SIG-M5 treated with dmso at 0.1 percent for 504 hours (cell line): ENCODE results near the gene INMT.

ENCODE experiments used
- DNase-seq: peaks from one replicate; lab custom pipeline; 2025; ENCODE audit not compliant: unreplicated experiment; lab: John Stamatoyannopoulos, UW

INMT gene

DNA sequence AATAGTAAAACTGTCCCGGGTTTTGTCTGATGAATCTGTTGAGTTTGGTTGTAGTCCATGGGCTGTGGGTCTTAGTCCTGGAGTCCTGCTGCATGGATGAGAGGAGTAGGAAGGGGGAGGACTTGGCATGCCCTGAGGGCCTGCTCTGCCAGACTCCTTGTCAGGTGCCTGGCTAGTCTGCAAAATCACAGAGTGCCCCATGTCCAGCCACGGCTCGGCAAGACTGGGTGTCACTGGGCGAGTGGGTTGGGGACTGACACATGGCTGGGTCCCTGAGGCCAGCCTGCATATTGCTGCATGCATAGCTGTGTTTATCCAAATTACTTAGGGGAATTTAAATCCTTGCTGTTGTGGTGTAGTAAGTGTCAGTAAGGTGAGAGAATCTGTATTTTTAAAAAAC is 29.0 kb downstream of the INMT start:
- no peak for DNase-seq

- no peak for DNase-seq
Observed at GRCh38 chr7:30782690-30783089, 30.8 kb downstream of the INMT start.

DNA sequence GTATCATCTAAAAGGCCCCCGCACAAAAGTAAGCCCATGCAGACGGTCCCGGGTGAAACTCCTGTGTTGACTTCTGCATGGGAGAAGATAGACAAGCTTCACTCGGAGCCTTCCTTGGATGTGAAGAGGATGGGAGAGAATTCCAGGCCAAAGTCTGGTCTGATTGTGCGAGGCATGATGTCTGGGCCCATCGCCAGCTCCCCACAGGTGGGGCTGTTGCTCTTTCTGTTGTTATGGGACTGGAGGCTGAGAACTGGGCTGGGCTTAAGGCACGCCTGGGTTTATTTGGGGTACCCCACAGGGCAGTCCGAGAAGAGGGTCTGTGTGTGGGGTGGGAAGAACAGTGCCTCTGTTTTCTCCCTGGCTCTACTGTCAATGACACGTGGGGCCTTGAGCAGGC is 33.9 kb downstream of the INMT start:
- DNase-seq, result no peak

DNA sequence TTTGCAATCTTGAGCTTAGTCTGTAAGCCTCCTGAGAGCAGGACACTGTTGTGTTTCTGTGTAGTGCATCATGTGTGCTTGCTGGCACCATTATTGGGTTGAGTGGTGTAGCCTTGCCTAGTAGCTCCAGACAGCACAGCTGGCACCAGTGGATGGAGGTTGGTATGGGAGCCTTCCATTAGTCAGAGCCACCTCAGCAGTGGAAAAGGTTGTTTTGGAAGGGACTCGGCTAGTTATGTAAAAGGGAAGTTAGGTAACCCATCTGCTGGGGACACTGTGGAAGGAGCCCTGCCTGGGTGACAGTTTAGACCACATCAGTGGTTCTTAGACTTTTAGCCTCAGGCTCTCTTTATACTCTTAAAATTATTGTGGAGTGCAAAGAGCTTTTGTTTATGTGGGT is 35.6 kb downstream of the INMT start:
- DNase-seq, result peak; percentile 66

DNA sequence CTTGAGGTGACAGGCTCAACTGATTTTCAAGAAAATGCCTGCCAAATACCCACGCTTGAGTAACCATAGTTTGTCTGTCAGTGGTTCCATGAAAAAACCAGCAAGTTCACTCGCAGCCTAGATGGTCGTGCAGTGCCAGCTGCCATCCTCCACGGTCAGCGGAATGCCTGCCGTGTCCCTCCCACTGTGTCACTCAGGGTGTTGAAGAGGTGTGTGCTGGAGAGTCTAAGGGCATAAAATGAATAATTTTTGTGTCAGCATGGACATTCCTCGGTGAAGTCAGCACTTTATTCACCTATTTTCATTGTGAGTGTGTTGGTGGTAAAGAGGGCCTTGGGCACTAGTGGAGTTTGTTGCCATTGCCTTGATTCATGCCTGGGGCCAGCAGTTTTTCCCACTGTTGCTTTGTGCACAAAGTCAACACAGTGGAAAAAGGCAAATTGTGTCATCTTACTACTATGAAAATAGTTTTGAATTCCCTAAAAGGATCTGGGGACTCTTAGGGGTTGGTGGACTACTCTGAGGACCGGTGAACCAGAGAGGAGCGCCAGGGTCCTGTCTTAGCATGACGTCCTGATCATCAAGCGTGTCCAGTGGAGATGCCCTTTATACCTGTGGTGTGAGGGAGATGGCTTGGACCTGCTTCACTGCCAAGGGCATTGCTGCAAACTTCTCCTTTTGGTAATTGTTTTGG is 36.9 kb downstream of the INMT start:
- DNase-seq, result no peak

GRCh38 chr7:30789334-30789711 is 37.4 kb downstream of the INMT start:
- DNase-seq, result peak; percentile 22

DNA sequence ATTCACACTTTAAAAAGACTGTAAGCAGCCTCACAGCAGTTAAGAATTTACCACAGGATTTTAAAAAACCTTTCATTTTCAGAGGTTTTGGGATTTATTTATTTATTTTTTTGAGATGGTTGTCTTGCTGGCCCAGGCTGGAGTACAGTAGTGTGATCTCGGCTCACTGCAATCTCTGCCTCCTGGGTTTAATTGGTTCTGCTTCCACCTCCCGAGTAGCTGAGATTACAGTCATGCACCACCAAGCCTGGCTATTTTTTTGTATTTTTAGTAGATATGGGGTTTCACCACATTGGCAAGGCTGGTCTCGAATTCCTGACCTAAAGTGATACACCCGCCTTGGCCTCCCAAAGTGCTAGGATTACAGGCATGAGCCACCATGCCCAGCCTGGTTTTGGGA is 38.4 kb downstream of the INMT start:
- DNase-seq, result no peak

GRCh38 chr7:30791114-30791513 is 39.2 kb downstream of the INMT start:
- DNase-seq, result no peak

GRCh38 chr7:30795161-30795948 is 43.4 kb downstream of the INMT start:
- no peak for DNase-seq

GRCh38 chr7:30796105-30796869 is 44.4 kb downstream of the INMT start:
- no peak for DNase-seq

DNA sequence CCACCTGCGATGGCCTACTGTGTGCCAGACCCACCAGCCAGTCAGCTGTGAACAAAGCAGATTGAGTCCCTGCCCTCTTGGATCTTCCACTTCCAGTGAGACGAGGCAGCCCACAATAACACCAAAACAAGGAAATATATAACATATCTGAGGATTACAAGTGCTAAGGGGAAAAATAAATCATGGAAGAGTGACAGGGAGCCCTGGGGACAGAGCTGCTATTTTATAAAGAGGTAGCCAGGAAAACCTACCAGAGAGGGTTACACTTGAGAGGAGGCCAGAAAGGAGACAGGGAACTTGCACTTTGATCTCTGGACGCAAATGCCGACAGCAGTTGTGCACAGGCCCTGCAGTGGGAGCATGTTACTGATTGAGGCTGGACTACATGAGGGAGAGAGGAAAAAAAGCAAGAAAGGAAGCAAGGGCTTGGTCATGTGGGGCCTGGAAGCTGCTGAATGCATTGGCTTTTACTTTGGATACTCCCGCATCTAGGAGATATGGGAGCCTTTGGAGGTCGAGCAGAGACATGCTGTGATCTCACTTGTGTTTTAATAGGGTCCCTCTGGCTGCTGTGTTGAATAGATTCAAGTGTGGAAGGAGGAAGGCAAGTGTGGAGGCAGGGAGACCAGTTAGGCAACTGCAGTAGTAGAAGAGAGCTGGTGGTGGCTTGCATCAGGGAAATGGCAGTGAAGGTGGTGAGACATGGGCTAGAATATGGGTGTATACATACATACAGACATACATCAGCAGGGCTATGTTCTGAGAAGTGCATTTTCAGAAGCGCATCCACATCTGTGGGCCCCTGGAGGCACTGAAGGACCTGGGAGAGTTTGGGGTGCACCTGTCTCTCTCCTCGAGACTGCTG is 45.5 kb downstream of the INMT start:
- no peak for DNase-seq

DNA sequence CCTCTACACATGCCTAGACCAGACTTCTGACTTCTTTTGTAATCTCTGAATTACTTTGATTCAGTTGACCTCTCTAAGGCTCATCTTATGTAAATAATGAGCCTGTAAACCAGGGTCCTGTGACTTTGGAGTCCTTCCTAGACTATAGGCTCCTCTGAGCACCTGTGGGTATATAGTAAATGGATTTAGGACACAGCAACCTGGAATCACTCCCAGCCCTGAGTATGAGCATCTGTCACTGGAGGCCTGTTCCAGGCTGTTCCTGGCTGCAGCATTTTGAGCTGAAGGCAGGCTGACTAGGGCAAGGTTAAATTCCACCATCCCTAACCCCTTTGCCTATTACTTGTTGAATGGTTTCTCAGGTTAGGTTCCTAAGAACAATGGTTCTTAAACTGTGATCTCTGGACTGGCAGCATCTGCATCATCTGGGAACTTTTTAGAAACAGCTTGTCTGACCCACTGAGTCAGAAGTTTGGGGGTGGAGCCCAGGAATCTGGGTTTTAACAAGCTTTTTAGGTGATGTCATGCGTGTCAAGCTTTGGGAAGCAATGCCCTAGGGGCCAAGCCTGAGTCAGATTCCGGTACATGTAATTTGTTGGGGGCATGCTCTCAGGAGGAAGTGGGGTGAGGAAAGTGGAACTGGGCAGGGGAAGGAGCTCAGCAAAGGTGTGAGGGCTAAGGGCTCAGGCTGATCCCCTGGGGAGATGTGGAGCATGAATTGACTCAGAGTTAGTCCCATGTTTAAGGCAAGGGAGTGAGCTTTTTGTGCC is 47.5 kb downstream of the INMT start:
- peak; percentile 9 for DNase-seq

DNA sequence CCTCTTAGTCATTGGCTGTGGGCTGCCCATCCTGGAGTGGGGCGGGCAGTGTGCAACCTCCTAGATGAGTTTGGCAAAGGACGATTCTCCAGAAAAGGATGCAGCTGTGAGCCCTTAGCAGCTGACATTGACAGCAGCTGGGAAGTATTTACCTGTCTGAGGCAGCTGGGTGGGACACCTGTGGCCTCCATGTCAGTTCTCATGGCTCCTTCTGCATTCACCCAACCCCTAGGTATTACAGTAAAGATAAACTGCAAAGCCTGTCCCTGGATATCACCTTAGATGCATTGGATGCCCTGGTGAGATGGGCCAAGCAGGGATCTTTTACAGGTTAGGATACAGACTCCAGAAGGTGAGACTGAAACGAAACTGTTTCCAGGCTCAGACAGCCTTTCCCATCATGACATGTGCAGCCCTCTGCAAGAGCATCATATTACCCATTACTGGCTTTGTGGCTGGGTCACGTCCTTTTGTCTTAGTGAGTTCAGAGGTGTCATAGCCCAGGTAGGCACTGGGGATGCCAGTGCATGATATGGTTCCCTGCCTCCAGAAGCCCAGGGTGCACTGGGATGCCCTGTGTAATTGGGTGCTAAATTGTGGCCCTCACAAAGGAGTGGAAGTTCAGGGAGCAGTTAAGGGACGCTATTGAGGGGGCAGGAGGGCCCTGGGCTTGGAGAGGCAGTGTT is 48.2 kb downstream of the INMT start:
- DNase-seq, result no peak

- peak; percentile 67 for DNase-seq
Observed at GRCh38 chr7:30800785-30801252, 48.9 kb downstream of the INMT start.

GRCh38 chr7:30802812-30803211 is 50.9 kb downstream of the INMT start:
- no peak for DNase-seq

DNA sequence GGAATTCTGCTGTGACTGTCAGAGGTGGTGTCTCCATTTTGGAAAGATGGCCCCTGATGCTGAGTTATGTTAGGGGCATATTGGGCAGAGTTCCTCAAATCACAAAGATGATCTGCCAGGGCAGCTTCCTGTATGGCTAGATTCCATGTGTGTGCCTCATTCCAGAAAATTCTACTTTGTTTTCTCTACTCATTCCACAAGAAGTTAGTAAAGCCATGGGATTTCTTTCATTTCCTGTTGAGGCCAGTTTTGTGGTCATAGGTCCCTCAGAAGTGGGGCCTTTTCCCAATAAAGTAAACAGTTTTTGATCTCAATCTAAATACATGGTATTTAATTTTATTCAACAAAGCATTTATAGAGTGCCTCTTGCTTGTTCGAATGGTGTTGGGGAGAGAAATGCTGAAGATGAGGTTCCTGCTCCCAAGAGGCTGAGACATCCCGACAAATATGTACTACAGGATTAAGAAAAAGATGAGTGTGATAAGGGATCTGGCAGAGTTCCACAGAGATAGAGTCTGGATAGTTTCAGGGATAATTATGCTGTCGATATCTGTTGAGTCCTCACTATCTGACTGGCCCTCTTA is 52.2 kb downstream of the INMT start:
- no peak for DNase-seq

GRCh38 chr7:30805081-30805691 is 53.3 kb downstream of the INMT start:
- no peak for DNase-seq

DNA sequence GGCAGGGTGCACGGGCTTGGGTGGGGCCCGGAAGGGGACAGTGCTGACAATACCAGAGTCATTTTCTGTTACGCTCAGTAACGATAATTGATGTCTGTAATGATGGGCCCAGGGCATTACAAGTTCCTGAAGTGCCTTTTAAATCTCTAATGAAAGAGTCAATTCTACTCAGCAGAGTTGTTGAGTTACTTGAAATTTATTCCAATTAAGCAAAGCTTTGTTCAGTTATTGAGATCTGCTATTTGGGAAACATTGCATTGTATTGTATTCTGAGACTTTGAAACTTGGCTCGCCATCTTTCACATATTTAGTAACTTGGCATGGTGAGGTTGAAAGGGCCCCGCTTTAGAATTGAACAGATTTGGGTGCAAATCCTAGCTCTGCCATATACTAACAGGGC is 54.0 kb downstream of the INMT start:
- DNase-seq, result no peak
